GM12865 (cell line): Measurements from ENCODE around the gene C6orf89.

ENCODE experiments used
- DNase-seq: peaks from one replicate; pipeline ENCODE4 v3.0.0; 2010; ENCODE audit warnings: low read depth
- H3K4me3 ChIP-seq: 2 replicates; pipeline ENCODE4 v1.5.1; 2011; ENCODE audit warnings: mild to moderate bottlenecking, low read depth, low read length, control low read depth
- CTCF ChIP-seq: IDR thresholded peaks from 2 replicates; pipeline ENCODE4 v1.5.1; 2011; ENCODE audit warnings: low read length, control low read depth, low read depth, inconsistent platforms; ENCODE audit not compliant: insufficient read depth; ENCODE audit errors: missing control alignments

The C6orf89 gene, protein sequence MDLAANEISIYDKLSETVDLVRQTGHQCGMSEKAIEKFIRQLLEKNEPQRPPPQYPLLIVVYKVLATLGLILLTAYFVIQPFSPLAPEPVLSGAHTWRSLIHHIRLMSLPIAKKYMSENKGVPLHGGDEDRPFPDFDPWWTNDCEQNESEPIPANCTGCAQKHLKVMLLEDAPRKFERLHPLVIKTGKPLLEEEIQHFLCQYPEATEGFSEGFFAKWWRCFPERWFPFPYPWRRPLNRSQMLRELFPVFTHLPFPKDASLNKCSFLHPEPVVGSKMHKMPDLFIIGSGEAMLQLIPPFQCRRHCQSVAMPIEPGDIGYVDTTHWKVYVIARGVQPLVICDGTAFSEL

GRCh38 chr6:36885461-36886401 lies at the start of gene C6orf89:
Gene C6orf89, plus strand, starts transcription at chr6:36885952. Its CDS starts 13,493 bp downstream, at chr6:36899445.
- peak within 1 kb of the TSS; percentile 68 for H3K4me3 ChIP-seq
- peak; percentile 99 for DNase-seq
- peak; percentile 83 for TF ChIP-seq CTCF

DNA sequence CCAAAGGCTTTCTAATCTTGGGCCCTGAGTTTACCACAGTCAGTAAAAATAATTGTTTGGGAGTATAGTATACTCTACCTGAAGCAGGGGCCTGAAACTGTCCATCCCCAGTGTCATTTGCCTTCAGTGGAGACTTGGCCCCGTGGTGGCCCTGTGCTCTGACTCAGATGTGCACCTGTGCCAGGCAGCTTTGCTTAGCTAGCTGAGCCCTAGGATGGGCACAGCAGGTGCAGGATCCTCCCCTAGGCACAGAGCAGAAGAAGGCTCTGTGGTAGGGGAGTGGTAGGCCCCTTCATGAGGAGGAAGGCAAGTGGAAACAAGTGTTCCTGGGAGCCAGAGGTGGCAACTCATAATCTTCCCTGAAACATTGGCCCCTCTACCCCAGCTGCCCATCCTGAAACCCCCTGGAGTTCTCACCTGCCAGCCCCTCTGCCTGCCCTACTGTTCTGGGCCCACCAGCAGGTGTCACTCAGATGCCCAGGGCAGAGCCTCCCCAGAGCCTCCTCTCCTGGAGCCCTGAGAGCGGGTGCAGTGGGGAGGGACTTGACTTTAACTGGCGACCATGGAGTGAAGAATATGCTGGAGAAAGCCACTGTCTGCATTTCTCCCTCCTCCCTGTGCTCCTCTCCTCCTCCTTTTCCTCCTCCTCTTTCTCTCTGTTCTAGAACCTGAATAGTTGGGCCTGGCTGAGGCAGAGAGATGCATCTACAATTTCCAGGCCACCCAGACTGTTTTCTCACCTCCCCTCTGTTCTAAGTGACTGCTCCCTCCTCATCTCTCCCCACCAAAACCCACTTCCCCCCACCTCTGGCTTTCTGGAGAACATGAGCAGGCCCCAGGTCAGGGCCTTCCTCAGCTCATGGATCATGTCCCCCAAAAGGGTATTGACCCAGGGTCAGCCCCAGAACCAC lies 49.4 kb upstream of the C6orf89 start:
- no peak overlapping the region for H3K4me3 ChIP-seq
- TF ChIP-seq CTCF, result peak; percentile 6
- DNase-seq, result no peak

DNA sequence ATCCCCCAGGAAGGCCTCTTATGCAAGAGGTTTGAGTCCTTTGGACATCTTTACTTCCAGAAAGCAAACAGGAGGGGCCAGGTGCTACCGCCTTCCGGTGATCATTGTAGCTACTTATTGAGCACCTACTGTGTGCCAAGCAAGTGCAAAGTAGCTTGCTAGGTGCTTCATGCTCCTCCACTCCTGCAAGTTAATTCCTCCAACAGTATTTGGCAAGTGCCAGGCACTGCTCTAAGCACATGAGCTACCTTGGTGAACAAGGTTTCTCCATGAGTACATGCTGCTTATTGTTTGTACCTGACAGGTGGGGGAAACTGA lies 48.8 kb upstream of the C6orf89 start:
- DNase-seq, result no peak
- TF ChIP-seq CTCF, result no peak
- no peak overlapping the region for H3K4me3 ChIP-seq

DNA sequence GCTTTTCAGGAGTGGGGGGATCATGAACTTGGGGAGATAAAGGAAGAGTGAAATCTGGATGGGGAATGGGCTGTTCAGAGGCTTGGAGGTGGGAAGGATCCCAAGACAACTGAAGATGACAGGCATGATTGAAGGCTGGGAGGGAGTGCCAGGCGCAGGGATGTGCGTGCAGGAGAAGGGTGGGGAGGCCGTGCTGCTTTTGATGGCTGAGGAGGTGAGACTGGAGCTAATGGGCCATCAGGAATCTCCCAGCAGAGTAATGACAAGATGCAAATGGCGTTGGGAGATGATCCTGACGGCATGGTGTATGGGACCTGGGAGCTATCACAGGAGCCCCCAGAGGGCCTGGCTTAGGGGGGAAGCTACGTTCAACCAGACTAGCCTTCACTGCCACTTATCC lies 48.1 kb upstream of the C6orf89 start:
- no peak for DNase-seq
- no peak for TF ChIP-seq CTCF
- H3K4me3 ChIP-seq, result no peak overlapping the region

- no peak for TF ChIP-seq CTCF
- no peak for DNase-seq
- no peak within 1 kb of the TSS; the same call in 1 of the 2 replicates for H3K4me3 ChIP-seq
These were observed 46.6 kb upstream of the C6orf89 start, which contains the start of gene CPNE5 for GRCh38 chr6:36838896-36839748. Gene CPNE5, minus strand, starts transcription at chr6:36839444. Its CDS starts 67 bp downstream, at chr6:36839377.
